Neural progenitor cell (in vitro differentiated cells): ENCODE measurements around the gene AK3. TPM values are rescaled to one million over a fixed set of nuclear protein-coding genes. Genes with fewer than 3 reads are reported as not detected.

ENCODE experiments used
- DNase-seq: peaks from one replicate; pipeline ENCODE4 v3.0.0-alpha.2; 2016; ENCODE audit warnings: low spot score
- H2AFZ ChIP-seq: fragments of 200-600 bp; sonication (generic); replicated peaks from 2 replicates; pipeline ENCODE4 v1.6.1; 2016; ENCODE audit warnings: antibody characterized with exemption
- H3F3A ChIP-seq: fragments of 200-600 bp; sonication (generic); 2 replicates; pipeline ENCODE4 v1.6.1; 2016; ENCODE audit warnings: antibody characterized with exemption, low read depth
- H3K27ac ChIP-seq: fragments of 200-600 bp; sonication (generic); 2 replicates; pipeline ENCODE4 v1.5.1; 2016; ENCODE audit warnings: mild to moderate bottlenecking
- H3K27me3 ChIP-seq: fragments of 200-600 bp; sonication (generic); 2 replicates; pipeline ENCODE4 v1.6.1; 2016; ENCODE audit warnings: mild to moderate bottlenecking, moderate library complexity
- H3K36me3 ChIP-seq: fragments of 200-600 bp; sonication (generic); 2 replicates; pipeline ENCODE4 v1.5.1; 2016
- H3K4me1 ChIP-seq: fragments of 200-600 bp; sonication (generic); 2 replicates; pipeline ENCODE4 v1.6.1; 2016; ENCODE audit warnings: mixed run types
- H3K4me2 ChIP-seq: fragments of 200-600 bp; sonication (generic); 2 replicates; pipeline ENCODE4 v1.6.1; 2016
- H3K4me3 ChIP-seq: fragments of 200-600 bp; sonication (generic); 2 replicates; pipeline ENCODE4 v1.5.1; 2016
- H3K79me2 ChIP-seq: fragments of 200-600 bp; sonication (generic); 2 replicates; pipeline ENCODE4 v1.6.1; 2016; ENCODE audit warnings: low read depth
- H3K9ac ChIP-seq: fragments of 200-600 bp; sonication (generic); 2 replicates; pipeline ENCODE4 v1.6.1; 2016
- H3K9me3 ChIP-seq: fragments of 200-600 bp; sonication (generic); 2 replicates; pipeline ENCODE4 v1.5.1; 2016; ENCODE audit warnings: low read depth
- H4K20me1 ChIP-seq: fragments of 200-600 bp; sonication (generic); 2 replicates; pipeline ENCODE4 v1.6.1; 2016; ENCODE audit warnings: low read depth
- H3K27ac Mint-ChIP-seq: 3 replicates; pipeline ENCODE4 v1.8.0; 2021; ENCODE audit warnings: mixed read lengths
- H3K27me3 Mint-ChIP-seq: 2 replicates; pipeline ENCODE4 v1.8.0; 2022; ENCODE audit warnings: low read depth, mild to moderate bottlenecking, inconsistent platforms, moderate library complexity, mixed read lengths; ENCODE audit not compliant: insufficient read depth
- H3K36me3 Mint-ChIP-seq: 3 replicates; pipeline ENCODE4 v1.8.0; 2021; ENCODE audit warnings: mixed read lengths
- H3K4me1 Mint-ChIP-seq: 3 replicates; pipeline ENCODE4 v1.8.0; 2021; ENCODE audit warnings: mixed read lengths
- H3K4me3 Mint-ChIP-seq: 3 replicates; pipeline ENCODE4 v1.8.0; 2021; ENCODE audit warnings: mild to moderate bottlenecking, moderate library complexity, mixed read lengths
- H3K9me3 Mint-ChIP-seq: 3 replicates; pipeline ENCODE4 v1.8.0; 2020; ENCODE audit warnings: mixed read lengths
- EZH2 ChIP-seq: fragments of 200-600 bp; sonication (generic); IDR thresholded peaks from 2 replicates; pipeline ENCODE4 v1.6.1; 2017; ENCODE audit warnings: antibody characterized with exemption, mild to moderate bottlenecking, moderate library complexity
- EZH2phosphoT487 ChIP-seq: fragments of 200-600 bp; sonication (generic); IDR thresholded peaks from 2 replicates; pipeline ENCODE4 v1.6.1; 2017; ENCODE audit warnings: antibody characterized with exemption
- total RNA-seq: library from RNA; depleted of rRNA; stranded (reverse); fragments of >200 nt; gene quantifications from 2 replicates; pipeline ENCODE4 v1.2.3, GENCODE V29; 2015; ENCODE audit warnings: low replicate concordance
- TF ChIP-seq, protein P1 (sequence below): fragments of 200-600 bp; sonication (generic); IDR thresholded peaks from 2 replicates; pipeline ENCODE4 v1.5.1; 2017; ENCODE audit warnings: antibody characterized with exemption, mild to moderate bottlenecking

The AK3 gene
- total RNA-seq, 1 donor from 2014 or later, result 54.8 TPM

DNA sequence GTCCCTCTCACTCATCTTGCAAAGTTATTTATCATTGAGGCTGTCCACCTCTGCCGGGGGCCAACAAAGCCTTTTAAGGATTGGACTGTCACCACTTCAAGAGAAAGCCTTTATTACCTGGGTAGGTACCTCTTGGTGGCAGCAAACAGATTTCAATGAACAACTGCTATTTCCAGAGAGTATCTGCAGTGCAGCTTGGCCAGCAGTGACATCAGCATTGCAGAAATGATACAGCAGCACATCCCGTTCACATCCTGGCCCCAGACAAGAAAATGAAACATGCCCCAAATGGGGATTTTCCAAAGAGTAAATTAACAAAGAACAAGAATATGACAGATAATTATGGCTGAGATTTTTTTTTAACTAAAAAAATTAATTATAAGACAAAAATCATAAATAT lies 72.4 kb downstream of the AK3 start:
- TF ChIP-seq EZH2, result no peak
- TF ChIP-seq, protein P1, sequence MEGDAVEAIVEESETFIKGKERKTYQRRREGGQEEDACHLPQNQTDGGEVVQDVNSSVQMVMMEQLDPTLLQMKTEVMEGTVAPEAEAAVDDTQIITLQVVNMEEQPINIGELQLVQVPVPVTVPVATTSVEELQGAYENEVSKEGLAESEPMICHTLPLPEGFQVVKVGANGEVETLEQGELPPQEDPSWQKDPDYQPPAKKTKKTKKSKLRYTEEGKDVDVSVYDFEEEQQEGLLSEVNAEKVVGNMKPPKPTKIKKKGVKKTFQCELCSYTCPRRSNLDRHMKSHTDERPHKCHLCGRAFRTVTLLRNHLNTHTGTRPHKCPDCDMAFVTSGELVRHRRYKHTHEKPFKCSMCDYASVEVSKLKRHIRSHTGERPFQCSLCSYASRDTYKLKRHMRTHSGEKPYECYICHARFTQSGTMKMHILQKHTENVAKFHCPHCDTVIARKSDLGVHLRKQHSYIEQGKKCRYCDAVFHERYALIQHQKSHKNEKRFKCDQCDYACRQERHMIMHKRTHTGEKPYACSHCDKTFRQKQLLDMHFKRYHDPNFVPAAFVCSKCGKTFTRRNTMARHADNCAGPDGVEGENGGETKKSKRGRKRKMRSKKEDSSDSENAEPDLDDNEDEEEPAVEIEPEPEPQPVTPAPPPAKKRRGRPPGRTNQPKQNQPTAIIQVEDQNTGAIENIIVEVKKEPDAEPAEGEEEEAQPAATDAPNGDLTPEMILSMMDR, result no peak
- no peak overlapping the region for H3K9ac ChIP-seq
- H3K27ac ChIP-seq, result no peak overlapping the region
- Mint-ChIP-seq H3K4me1 (peaks cover 20% of the 10 kb centered on the region), H3K4me3 (no peak overlapping the region), H3K36me3 (no peaks in the 10 kb centered on the region), H3K27me3 (no peaks in the 10 kb centered on the region), H3K27ac (no peak overlapping the region), H3K9me3 (no peaks in the 10 kb centered on the region)
- peaks cover 4% of the 10 kb centered on the region for H3K9me3 ChIP-seq
- no peaks in the 10 kb centered on the region for H3K36me3 ChIP-seq
- H3K4me3 ChIP-seq, result no peak overlapping the region
- peaks cover 25% of the 10 kb centered on the region for H3K27me3 ChIP-seq
- no peak for DNase-seq
- H3K79me2 ChIP-seq, result no peaks in the 10 kb centered on the region
- peaks cover 3% of the 10 kb centered on the region for H3K4me1 ChIP-seq
- no peak overlapping the region for H3K4me2 ChIP-seq
- H3F3A ChIP-seq, result peaks cover 16% of the 10 kb centered on the region
- H4K20me1 ChIP-seq, result no peaks in the 10 kb centered on the region
- H2AFZ ChIP-seq, result no peak overlapping the region

DNA sequence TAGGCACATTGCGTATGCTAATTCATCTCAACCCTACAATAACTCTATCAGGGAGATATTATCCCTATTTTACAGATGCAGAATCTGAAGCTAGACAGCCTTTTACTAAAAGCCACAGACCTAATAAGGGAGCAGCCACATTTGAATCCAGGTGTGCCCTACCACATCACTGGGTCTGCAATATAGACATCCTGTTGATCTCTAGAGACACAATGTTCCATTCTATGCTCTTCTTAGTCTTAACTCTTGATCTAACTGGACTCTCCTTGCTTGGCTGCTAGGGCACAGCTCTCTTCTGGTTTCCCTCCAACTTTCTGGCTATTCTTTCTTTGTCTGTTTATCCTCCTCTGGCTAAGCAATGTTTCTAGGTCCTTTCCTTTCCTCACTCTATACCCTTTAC lies 73.3 kb downstream of the AK3 start:
- Mint-ChIP-seq H3K27me3 (no peaks in the 10 kb centered on the region), H3K4me1 (peaks cover 29% of the 10 kb centered on the region), H3K27ac (no peak overlapping the region), H3K36me3 (no peaks in the 10 kb centered on the region), H3K4me3 (no peak overlapping the region), H3K9me3 (no peaks in the 10 kb centered on the region)
- H3K4me2 ChIP-seq, result no peak overlapping the region
- H3F3A ChIP-seq, result peaks cover 16% of the 10 kb centered on the region
- peaks cover 7% of the 10 kb centered on the region for H3K4me1 ChIP-seq
- no peak overlapping the region for H3K9ac ChIP-seq
- no peak overlapping the region for H3K4me3 ChIP-seq
- no peak for DNase-seq
- no peaks in the 10 kb centered on the region for H4K20me1 ChIP-seq
- no peak overlapping the region for H3K27ac ChIP-seq
- TF ChIP-seq, protein P1, result no peak
- TF ChIP-seq EZH2 (no peak), EZH2phosphoT487 (no peak)
- no peaks in the 10 kb centered on the region for H3K79me2 ChIP-seq
- no peak overlapping the region for H2AFZ ChIP-seq
- H3K27me3 ChIP-seq, result peaks cover 25% of the 10 kb centered on the region
- H3K9me3 ChIP-seq, result peaks cover 4% of the 10 kb centered on the region
- H3K36me3 ChIP-seq, result no peaks in the 10 kb centered on the region

DNA sequence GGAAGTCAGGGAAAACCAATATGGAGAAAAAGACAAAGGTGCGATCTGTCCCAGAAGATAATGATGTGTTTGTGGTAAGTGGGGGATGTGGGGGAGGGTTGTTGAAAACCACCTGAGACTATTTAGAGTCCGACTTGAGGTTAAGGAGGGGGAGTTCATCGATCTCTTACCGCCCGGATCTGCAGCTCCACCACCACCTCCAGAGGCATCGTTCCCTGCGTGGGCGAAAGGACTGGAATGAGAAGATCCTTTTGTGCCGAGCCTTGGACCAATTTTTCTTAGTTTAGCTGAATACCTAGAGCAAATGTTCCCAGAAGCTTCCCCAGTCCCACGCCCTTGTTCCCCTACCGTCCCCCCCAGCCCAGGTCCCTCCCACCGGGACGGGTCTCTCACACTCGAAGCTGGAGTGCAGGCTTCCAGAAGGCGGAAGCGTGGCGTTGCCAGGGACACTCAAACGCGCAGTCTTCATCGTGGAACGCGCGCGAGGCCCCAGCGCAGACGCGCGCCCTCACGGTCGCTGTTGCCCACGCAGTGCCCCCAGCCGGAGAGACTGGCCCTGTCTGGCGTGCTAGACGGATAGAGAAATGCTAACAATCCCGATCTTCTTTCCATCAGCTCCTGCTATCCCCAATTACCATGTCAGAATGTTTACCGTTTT lies 74.8 kb downstream of the AK3 start, which contains the start of gene SPATA6L:
TSS of gene SPATA6L (minus strand) at position 439 of the 658 bp plus-strand sequence. CDS start at position 209, 230 bp downstream.
- Mint-ChIP-seq H3K27ac (no peak within 1 kb of the TSS), H3K36me3 (no peaks in the 10 kb centered on the region), H3K4me3 (peak within 1 kb of the TSS; percentile 73), H3K27me3 (no peaks in the 10 kb centered on the region), H3K9me3 (no peaks in the 10 kb centered on the region), H3K4me1 (peaks cover 35% of the 10 kb centered on the region)
- no peak within 1 kb of the TSS for H3K9ac ChIP-seq
- peaks cover 25% of the 10 kb centered on the region for H3K27me3 ChIP-seq
- TF ChIP-seq EZH2 (peak; percentile 37), EZH2phosphoT487 (no peak)
- TF ChIP-seq, protein P1, result peak; percentile 27
- no peak within 1 kb of the TSS for H3K27ac ChIP-seq
- DNase-seq, result peak; percentile 43
- H3K36me3 ChIP-seq, result no peaks in the 10 kb centered on the region
- H3F3A ChIP-seq, result peaks cover 16% of the 10 kb centered on the region
- peaks cover 7% of the 10 kb centered on the region for H3K4me1 ChIP-seq
- H3K79me2 ChIP-seq, result no peaks in the 10 kb centered on the region
- H4K20me1 ChIP-seq, result no peaks in the 10 kb centered on the region
- H2AFZ ChIP-seq, result peak within 1 kb of the TSS; percentile 52
- peak within 1 kb of the TSS; percentile 41 for H3K4me3 ChIP-seq
- peaks cover 4% of the 10 kb centered on the region for H3K9me3 ChIP-seq
- H3K4me2 ChIP-seq, result peak within 1 kb of the TSS; percentile 75
